GM19193 (cell line): ENCODE data around the gene GRM8.

Source experiments
- POLR2A ChIP-seq: IDR thresholded peaks from 4 replicates; pipeline ENCODE4 v1.6.1; 2011; ENCODE audit not compliant: insufficient read depth, insufficient read length; ENCODE audit errors: extremely low read depth

GRM8 gene

DNA sequence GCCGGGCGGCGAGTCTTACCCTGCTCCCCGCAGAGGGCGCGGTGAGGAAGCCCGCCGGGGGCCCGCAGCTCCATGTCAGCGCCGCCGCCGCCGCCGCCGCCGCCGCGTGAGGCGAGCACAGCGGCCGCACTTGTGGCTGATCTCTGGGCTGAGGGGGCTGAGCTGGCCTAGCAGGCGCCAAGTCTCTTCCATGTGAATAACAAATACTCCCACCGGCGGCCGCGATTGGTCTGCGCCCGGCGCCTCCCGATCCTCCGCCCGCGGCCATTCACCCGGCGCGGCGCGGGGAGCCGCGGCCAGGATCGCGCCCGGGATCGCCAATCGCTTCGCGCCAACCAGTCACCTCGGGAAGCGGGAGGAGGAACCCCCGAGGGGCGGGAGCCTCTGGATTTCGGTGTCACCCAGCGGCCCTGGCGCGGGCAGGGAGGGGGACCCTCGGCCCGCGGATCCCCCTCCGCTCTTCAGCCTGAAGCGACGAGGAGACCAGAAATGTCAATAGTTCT, at the start of gene GRM8:
Gene GRM8 (minus strand): TSS at position 164 of the 503 bp plus-strand sequence.
- no peak for TF ChIP-seq POLR2A

DNA sequence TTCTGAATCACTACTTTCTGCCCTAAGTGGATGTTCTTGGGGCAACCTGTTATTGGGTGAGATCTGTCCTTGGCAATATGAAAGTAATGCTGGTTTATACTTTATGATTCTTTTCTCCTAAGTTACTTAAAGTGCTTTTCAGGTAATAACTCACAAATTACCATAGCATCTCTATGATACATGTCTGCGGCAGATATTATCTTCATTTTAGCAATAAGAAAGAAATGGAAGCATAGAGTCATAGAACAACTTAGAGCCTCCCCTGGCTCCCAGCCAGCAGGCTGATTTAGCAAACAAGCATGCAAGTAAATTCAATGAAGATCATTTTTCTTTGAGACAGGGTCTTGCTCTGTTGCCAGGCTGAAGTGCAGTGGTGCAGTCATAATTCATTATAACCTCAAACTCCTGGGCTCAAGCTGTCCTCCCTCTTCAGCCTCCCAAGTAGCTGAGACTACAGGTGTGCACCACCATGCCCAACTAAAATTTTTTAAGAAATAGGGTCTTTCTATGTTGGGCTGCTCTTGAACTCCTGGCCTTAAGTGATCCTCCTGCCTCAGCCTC, 38.1 kb upstream of the GRM8 start:
- no peak for TF ChIP-seq POLR2A

DNA sequence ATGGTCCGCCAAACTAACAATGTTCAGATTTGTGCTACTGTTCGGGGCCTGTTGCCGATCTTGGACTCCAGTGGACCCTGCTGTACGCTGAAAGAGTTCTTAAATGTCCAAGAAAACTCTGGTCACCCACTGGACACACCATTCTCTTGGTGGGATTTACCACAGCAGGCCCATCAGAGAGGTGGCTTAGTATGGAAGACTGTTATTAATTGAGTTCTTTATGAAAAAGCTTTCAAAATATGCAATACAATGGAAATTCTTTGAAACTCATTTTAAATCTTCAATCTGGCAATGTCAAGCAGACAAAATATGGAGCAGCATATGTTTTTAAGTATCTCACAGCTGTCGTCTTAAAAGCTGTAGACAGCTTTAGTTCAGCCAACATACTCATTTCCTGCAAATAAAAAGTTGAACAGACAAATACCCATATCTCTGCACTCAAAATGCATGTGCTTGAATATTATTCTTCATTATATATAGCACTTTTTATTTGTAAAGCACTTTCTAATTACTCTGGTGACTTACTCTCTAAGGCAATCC, 37.4 kb upstream of the GRM8 start:
- TF ChIP-seq POLR2A: no peak

DNA sequence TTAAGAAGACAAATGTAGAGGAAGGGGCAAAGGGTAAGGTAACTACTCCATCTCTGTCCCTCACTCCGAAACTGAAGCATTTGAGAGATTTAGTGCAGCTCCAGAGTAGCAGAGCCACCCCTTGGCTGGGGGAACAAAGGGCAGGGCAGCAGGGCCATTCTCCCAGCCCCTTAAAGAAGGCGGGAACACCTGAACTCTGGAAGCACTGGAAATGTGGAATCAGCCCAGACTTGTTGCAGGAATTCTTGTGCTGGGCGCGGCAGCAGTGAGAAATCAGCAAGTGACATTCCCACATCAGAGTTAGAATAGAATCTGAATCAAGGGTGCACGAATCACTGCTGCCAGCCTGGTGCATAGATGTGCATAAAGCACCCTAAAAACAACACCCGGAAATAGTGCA, 34.4 kb upstream of the GRM8 start:
- TF ChIP-seq POLR2A: no peak

DNA sequence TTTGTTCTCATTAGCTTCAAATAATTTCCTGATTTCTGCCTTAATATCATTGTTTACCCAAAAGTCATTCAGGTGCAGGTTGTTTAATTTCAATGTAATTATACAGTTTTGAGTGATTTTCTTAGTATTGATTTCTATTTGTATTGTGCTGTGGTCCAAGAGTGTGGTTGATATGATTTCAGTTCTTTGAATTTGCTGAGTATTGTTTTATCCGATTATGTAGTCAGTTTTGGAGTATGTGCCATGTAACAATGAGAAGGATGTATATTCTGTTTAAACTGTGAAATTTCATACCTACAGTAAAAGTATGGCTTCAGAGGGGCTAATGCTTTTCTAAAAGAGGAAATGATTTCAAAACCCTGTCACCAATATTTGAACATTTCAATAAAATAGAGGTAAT, 17.4 kb upstream of the GRM8 start:
- TF ChIP-seq POLR2A: no peak

DNA sequence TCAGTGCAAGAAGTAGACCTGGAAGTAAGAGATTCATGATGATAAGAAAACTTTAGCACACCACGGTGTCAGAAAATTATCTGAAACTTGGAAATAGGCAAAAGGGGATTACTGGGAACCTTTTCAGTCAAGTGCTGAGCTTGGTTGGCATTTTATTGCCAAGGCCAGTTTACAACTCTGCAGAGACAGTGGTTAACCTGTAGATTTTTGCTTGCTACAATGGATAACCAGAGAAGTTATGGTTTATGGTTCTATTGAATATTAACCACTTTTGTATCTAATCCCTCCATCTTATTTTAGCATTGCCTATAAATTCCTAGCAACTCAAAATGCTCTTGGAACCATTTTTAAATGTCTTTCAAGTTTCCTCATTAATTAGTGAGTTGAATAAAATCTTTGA, 13.3 kb upstream of the GRM8 start:
- no peak for TF ChIP-seq POLR2A

DNA sequence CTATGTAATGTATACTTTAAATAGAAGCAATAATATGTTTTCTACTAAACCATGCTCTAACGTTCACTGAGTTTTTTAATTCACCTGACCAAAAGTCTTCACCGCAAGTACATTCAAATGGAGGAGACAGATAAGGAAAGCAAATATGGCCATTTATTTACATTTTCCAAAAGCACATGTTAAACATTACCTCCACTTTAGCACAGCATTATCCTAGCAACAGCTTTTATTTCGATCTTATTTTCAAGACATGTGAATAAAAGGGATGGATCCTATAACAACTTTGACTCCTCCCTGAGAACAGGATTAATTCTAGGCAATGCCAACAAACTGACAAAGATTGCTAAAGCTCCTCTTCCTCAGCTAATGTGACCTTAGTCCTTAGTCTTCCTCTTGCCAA, 11.5 kb upstream of the GRM8 start:
- TF ChIP-seq POLR2A: no peak

DNA sequence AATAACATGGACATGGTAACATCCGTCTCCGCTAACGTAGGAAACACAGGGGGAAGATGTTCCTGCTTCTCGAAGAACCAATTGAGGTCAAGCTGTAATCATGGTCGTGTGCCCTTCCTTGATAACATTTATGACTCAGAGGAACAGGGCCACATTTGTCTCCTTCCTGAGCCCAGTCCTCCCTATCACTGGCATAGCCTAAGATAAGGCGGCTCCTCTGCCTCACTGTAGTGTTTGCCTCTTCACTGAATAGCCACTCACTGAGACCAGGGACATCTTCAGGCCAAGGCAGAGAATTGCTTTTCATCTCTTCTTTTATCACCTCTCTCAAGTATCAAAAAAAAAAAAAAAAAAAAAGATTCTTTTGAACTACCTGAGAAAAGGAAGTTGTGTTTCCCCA, 5.4 kb upstream of the GRM8 start:
- no peak for TF ChIP-seq POLR2A

DNA sequence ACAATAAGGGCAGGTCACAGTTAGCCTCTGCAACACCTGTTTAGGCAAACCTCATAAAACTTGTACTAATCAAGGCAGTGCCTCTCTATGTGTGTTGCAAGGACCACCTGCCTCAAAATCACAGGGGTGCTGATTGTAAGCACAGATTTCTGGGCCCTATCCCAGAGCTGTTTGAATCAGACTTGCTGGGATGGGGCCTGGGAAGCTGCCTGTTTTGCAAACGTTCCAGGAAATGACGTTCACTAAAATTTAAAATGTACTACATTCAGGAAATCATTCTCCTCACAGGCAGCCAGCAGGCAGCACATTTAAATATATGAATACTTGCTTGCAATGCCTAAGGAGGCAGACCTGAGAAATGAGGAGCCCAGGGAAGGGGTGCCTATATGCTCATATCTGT, 4.3 kb upstream of the GRM8 start:
- TF ChIP-seq POLR2A: no peak

DNA sequence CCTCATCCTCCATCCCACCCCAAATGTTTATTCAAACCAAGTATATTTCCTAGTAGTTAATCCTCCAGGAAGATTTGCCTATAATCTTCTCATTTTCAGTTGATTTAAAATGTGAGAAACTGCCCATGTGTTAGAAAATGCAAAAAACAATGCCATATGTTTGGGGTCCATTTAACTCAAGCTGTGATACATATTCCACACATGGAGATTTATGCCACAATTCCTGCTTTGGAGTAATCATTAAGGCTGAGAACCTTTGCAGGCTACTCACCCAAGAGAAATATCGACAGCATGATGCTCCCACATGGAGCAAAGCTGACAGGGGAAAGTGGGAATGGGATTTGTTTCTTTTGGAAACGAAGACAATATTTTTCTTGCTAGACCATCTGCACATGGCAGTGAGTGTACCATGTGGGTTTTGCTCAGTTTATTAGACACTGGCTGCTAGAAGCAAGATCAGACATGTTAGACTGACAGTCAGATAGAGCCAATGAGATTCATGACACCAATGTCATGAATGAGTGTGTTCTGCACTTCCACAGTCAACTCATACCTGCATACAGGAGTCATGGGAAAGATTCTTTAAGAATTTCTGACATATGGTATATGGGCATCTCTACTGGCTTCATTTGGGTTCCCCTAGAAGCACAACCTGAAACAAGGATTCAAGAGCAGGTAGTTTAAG, 3.4 kb upstream of the GRM8 start:
- TF ChIP-seq POLR2A: no peak

DNA sequence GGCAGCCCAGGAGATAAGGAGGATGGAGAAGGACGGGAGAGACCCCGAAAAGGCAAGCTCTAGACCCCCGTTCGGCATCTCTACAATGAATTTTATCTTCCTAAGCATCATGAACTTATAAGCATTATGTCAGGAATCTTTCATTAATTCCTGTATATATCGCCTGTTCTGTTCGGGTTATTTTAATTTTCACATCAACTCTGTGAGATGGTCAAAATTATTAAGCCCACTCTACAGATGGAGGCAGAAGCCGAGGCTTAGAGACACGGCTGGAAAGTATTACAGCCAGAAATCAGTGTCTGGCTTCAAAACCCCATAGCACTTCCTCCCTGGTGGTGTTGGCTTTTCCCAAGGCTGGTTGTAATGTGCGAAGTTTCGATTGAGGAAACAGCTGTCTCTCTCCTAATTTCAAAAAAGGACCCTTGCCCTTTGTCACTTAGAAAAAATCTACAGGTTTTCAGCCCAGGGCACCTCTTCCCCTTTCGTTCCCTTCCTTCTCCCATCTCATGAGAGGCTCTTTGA, 1.5 kb upstream of the GRM8 start:
- no peak for TF ChIP-seq POLR2A

DNA sequence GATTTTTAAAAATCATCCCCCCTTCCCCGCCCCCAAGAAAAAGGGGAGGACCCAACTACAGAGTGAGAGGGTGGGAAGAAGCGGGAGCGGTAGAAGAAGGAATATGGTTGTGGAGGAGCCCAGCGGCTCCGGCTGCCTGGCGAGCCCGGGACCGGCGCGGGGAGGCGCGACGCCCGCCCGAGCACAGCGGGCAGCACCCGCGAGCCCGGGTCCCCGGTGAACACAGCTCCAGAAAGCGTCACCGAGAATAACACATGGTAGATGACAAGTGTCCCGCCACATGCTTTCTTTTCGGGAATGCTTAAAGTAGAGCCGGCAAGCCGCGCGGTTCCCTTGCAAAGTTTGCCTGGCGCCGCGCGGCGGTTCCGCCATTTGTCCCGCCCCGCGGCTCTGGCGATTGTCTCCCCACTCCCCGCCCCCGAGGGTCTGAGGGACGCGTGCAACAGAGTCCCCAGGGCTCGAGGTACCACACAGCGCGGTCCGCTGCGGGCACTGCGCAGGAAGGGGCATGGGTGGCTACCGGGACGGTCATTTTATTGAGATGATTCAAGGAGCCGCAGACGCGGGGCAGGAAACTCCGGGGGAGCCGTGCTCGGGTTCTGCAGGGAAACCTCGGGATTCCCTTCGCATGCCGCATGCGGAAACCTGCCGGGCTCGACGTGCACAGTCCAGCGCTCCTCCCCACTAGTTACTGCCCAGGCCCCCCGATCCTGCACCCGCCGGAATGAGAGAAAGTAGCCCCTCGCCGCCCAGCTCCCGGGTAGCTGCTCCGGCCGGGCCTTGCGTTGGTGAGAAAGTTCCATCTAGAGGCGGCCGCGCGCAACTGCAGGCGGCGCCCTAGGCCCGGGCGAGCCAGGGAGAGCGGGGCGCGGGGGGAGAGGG, 781 bp upstream of the GRM8 start:
- no peak for TF ChIP-seq POLR2A

DNA sequence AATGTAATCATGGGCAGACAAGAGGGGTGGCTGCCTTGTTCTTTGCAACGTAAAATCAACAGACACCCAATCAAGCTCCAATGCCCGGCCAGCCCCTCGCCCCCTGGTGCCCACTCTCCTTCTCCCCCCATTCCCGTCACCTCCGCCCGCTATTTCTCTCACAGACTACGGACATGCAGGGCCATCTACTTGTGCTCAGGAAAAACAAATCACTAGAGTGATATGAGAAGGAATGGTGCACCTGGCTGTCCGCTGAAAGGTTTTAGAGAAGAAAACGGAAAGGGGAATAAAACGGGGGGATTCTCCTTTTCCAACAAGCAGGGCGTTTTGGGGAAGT, 396 bp downstream of the GRM8 start:
- no peak for TF ChIP-seq POLR2A

DNA sequence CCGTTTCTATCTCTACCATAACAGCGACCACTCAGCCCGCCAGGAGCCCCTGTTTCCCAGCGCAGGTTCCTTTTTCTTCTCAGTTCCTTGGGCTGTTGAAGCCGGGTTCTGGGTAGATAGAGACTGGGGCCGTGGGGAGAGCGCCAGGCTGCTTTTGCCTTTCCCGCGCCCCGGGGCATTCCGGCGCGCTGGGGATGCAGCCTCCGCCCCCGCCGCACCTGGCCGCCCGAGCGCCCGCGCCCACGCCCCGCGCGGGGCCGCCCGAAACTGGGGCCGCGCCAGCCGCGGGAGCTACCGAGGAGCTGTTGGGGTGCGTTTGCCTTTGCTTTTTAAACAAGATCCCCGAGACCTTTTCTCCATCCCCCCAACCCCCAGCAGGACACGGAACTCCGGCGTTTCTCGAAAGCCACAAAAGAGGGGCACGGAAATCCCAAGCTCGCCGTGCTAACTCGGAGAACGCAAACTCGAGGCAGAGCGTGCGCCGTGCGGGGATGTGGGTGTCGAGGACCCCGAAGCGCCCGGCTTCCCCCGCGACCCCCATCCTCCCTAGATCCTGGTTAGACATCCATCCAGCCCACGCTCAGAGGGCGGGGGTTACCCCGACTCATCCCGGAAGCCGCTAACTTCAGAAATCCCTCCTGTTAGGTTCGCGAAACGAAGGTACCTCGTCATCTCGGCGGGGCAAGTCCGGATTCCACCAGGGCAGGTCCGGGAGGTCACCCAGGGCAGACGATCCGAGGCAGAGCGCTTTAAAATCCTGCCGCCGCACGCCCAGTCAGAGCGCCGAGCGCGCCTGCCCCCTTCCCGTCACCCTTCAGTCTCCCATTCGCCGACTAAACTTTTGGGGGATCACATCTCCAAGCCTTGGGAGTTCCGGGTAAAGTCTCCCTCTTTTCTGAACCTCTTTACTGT, 1.0 kb downstream of the GRM8 start:
- TF ChIP-seq POLR2A: no peak
